Measurements from ENCODE around the gene NXN.
"Not testable (repeated sequence)": the region's sequence is repeated elsewhere in the genome, so short reads cannot be mapped to it uniquely, and the experiment has no call there.

Gene NXN

DNA sequence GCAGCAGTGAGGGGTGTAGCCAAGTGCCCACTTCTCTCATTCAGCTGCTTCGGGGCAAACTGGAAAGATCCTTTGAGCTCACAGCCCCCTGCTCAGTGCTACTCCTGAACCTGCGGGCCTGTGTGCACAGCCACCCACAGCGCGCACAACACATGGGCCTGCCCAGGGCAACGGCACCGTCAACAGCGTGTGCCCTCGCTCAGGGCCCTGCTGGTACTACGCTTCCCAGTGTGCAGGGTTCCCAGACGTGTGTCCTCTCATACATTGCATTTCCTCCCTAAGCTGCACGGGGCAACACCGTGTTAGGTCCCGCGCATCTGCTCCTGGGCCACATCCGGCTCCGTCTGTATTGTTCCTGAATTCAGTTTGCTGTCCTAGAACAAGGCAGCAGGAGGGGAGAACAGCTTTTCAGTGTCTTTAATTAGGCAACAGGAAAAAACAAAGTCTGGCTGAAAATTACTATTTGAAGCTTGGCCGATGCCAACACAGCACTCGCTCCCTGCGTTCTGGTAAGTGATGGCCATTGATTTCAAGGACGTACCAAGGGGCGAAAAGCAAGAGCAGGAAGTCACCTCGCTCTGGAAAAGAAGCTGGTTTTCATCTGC lies 182.2 kb downstream of the NXN start:
- DNase-seq (ENCODE audit: low spot score): no peak
- TF ChIP-seq, protein P1, sequence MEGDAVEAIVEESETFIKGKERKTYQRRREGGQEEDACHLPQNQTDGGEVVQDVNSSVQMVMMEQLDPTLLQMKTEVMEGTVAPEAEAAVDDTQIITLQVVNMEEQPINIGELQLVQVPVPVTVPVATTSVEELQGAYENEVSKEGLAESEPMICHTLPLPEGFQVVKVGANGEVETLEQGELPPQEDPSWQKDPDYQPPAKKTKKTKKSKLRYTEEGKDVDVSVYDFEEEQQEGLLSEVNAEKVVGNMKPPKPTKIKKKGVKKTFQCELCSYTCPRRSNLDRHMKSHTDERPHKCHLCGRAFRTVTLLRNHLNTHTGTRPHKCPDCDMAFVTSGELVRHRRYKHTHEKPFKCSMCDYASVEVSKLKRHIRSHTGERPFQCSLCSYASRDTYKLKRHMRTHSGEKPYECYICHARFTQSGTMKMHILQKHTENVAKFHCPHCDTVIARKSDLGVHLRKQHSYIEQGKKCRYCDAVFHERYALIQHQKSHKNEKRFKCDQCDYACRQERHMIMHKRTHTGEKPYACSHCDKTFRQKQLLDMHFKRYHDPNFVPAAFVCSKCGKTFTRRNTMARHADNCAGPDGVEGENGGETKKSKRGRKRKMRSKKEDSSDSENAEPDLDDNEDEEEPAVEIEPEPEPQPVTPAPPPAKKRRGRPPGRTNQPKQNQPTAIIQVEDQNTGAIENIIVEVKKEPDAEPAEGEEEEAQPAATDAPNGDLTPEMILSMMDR (IDR thresholded peaks at IDR 0.05; ENCODE audit: extremely low read depth, missing control alignments): no peak

DNA sequence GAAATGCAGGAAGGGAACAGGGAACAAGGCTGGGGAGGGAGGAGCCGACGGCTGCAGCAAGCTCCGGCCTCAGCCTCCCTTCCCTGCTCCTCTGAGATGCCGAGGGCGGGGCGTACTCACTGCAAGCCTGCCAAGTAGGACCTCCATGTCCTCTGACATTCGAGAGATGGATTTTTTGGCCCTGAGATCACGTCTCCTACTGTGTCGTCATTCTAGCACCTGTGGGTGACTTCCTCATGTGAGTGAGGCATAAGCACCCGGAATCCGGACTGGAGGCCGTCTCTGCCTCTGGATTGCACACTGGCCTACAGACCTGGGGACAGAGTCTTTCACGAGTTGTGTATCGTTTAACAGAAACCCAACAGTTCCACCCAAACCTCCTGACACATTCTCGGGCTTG lies 183.0 kb downstream of the NXN start:
- TF ChIP-seq, protein P1 (IDR thresholded peaks at IDR 0.05; ENCODE audit: extremely low read depth, missing control alignments): no peak
- no peak for DNase-seq (ENCODE audit: low spot score)

DNA sequence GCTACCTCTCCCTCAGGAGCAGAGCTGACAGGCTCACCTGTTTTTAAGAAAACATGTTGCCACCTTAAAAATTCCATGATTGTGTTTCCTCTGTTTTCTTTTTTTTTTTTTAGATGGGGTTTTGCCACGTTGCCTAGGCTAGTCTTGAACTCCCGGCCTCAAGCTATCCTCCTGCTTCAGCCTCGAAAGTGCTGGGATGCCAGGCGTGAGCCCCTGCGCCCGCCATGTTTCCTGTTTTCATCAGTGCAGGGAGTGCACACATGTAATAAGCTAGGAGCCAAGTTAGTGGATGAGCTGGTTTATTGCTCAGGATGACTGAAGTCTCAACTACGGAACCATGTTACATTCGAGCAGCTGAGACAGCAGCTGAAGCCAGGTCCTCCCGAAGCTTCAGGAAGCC lies 183.9 kb downstream of the NXN start:
- no peak for DNase-seq (ENCODE audit: low spot score)
- TF ChIP-seq, protein P1 (IDR thresholded peaks at IDR 0.05; ENCODE audit: extremely low read depth, missing control alignments): no peak

DNA sequence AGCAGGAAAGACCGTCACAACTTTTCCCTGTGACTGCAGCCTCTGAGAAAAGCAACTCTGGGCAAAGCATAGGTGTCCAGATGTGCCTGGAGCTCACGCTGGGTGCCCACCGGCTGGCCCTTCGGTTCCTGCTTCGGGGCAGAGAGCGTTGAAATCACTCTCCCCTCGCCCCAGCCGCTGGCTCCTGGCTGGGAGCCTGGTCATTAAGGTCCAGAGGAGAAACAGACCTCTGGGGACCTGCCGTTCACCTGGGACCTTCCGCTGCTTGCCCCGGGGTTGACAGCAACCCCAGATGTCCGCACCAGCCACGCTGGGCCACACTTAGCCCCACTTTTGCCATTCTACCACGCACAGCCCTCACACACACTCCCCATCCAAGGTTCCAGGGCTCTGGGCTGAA lies 184.3 kb downstream of the NXN start:
- no peak for DNase-seq (ENCODE audit: low spot score)
- TF ChIP-seq, protein P1 (IDR thresholded peaks at IDR 0.05; ENCODE audit: extremely low read depth, missing control alignments): no peak

DNA sequence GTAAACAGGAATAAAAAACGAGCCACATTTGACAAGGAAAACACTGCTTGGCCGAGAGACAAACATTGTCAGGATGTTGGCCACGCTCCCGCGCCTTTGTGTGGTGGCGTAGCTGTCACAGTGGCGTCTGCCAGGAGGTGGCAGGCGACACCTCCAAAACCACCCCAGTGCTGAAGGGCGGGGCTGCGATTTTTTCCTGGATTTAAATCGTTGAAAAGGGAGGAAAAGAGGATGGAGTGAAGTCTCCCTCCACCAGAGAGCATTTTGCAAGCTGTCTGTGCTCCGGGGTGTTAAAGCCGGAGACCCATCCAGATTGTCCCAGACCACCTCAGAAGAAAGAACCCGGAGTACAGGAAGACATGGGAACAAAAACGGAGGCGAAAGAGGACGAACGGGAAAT lies 184.7 kb downstream of the NXN start:
- DNase-seq (ENCODE audit: low spot score): peak; percentile 81
- TF ChIP-seq, protein P1 (IDR thresholded peaks at IDR 0.05; ENCODE audit: extremely low read depth, missing control alignments): peak; percentile 57

DNA sequence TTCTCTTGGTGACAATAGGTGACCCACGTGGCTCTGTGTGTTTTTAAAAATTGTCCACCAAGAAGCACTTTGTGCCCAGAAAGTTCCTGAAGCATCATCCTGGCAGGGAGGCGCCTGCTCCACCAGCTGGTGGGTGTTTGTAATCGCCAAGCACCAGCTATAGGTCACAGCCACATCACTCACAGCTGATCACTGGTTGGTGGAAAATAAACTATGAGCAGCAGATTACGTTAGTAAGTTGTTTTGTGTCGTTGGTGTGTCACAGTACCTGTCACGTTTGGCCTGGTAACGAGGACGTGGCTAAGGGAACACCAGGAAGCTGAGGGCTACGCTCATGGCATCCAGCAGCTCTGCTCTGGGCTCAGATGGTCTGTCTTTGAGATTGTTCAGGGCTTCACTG lies 187.3 kb downstream of the NXN start:
- no peak for DNase-seq (ENCODE audit: low spot score)
- TF ChIP-seq, protein P1 (IDR thresholded peaks at IDR 0.05; ENCODE audit: extremely low read depth, missing control alignments): no peak

DNA sequence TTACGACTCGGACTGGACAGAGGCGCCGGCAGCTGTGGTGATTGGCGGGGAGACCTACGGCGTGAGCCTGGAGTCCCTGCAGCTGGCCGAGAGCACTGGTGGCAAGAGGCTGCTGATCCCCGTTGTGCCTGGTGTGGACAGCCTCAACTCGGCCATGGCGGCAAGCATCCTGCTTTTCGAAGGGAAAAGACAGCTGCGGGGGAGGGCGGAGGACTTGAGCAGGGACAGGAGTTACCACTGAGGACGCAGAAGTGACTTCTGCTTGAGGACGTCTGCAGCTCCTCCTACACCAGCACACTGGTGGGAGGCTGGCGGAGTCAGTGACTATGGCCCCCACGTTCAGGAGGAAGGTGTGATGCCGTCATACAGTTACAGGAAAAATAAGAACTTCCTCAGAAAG lies 187.7 kb downstream of the NXN start:
- no peak for DNase-seq (ENCODE audit: low spot score)
- TF ChIP-seq, protein P1 (IDR thresholded peaks at IDR 0.05; ENCODE audit: extremely low read depth, missing control alignments): no peak

DNA sequence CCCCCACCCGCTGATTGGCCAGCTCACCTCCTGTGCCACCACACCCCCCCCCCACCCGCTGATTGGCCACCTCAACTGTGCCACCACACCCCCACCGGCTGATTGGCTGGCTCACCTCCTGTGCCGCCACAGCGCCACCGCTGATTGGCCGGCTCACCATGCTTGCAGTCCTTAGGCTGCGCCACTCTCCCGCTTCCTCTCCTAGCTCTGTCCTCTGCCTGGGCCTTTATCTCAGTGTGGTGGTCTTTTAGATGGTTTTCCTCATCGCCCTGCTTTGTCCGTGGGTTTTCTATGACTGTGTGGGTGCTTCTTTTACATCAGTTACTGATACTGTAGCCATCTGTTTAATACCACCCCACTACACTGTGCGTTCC lies 188.7 kb downstream of the NXN start:
- not testable (repeated sequence) for DNase-seq (ENCODE audit: low spot score)

DNA sequence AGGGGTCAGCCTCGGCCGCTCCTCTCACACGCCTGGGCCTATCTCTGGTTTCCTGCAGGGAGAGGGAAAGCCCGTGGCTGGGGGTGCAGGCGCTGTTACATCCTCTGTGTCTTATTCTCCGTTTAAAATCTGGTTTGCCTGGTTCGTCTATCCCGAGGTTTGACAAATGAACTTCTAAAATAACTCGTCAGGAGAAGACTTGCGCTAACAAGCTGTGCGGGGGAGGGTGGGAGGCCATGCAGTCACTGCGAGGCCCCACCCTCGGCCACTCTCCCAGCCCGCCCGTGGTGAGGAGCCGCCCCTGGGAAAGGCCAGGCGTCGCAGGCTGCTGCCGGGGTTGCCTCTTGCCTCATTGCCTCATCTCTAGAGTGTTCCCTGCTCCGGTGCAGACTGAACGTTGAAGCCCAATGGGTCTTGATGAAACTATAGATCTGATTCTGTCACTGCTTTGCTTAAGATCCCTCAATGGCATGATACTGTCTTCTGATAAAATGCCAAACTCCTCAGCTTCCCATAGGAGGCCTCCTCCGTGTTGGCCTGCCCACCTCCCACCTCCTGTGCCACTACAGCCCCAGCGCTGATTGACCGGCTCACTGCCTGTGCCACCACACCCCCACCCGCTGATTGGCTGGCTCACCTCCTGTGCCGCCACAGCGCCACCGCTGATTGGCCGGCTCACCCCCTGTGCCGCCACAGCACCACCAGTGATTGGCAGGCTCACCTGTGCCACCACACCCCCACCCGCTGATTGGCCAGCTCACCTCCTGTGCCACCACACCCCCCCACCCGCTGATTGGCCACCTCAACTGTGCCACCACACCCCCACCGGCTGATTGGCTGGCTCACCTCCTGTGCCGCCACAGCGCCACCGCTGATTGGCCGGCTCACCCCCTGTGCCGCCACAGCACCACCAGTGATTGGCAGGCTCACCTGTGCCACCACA lies 189.4 kb downstream of the NXN start:
- DNase-seq (ENCODE audit: low spot score): not testable (repeated sequence)

Measured in GM20000 (cell line).